Measurements from ENCODE around the gene POLQ. TPM values are rescaled to one million over a fixed set of nuclear protein-coding genes. Genes with fewer than 3 reads are reported as not detected.

The POLQ gene
- total and polyA plus RNA-seq, 10 of the 15 experiments (the other 5 are each of a cell fraction or from before 2014, with no cell fraction given) = 3.3 to 22.4 (median 15.9) TPM

DNA sequence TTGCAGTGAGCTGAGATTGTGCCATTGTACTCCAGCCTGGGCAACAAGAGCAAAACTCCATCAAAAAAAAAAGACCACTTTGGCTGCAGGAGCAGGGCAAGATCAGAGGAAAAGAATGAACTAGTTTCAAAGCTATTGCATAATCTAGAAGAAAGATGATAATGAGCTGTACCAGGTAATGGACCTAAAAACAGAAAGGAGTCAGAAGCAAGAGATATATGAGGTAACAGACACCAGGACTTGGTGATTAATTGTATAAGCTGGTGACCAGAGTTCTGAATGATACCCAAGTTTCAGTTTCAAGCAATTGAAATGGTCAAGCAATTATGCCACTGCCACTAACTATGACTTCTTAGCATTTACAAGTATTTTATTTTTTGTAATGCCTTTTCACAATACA lies 2.9 kb downstream of the POLQ start:
- H3K4me3 ChIP-seq = no peak overlapping the region

More for the DNA sequence above, 2.9 kb downstream of the POLQ start:
- RAD21 ChIA-PET (ENCODE audit: unreplicated experiment) = interaction anchor here (1.0 kb wide), 1 partner anchor 715 kb away, joined by 3 read pairs; no protein-coding TSS in a partner anchor
- CTCF ChIA-PET = interaction anchor here (1.2 kb wide), 1 partner anchor 765 kb away, joined by 4 read pairs; no protein-coding TSS in a partner anchor
- Histone ChIP-seq H3K79me2 (ENCODE audit: control insufficient read depth, insufficient read depth, low read length) (peaks cover 42% of the 10 kb centered on the region), H3K4me1 (ENCODE audit: control insufficient read depth, insufficient read depth, low read length) (peaks cover 8% of the 10 kb centered on the region; the same call in 1 of the 2 replicates), H3K27ac (ENCODE audit: control insufficient read depth, insufficient read depth) (no peak overlapping the region), H3K9me3 (replicated peaks; ENCODE audit: control insufficient read depth, insufficient read depth, low read length) (no peaks in the 10 kb centered on the region), H3K4me2 (ENCODE audit: control insufficient read depth, insufficient read depth) (no peak overlapping the region), H3K9ac (ENCODE audit: control insufficient read depth, insufficient read depth, low read length) (no peak overlapping the region), H3K27me3 (replicated peaks in 1 of 2; ENCODE audit: control insufficient read depth in 2 of 2, insufficient read depth in 2 of 2, low read length in 1 of 2) (no peaks in the 10 kb centered on the region), H3K36me3 (ENCODE audit: control insufficient read depth in 2 of 2, insufficient read depth in 2 of 2, low read length in 1 of 2) (peaks cover 0 to 8% of the 10 kb centered on the region in 2 experiments; a peak in 1 of 4 replicates), H2AFZ (ENCODE audit: control insufficient read depth, low read depth, low read length) (no peak overlapping the region), H4K20me1 (ENCODE audit: control insufficient read depth, insufficient read depth) (no peaks in the 10 kb centered on the region)
- intact Hi-C loops (cut with micrococcal nuclease; ENCODE audit: unreplicated experiment) = loop anchor here (10.0 kb wide), 2 partner anchors 332 to 842 kb away; partner anchors contain the start of genes FAM162A and MIX23
- TF ChIP-seq TBL1XR1 (IDR thresholded peaks at IDR 0.05; ENCODE audit: low read depth, low read length) = no peak
- TF ChIP-seq CEBPZ (IDR thresholded peaks at IDR 0.05; ENCODE audit: low read depth, low read length) = no peak
- TF ChIP-seq, protein P1, sequence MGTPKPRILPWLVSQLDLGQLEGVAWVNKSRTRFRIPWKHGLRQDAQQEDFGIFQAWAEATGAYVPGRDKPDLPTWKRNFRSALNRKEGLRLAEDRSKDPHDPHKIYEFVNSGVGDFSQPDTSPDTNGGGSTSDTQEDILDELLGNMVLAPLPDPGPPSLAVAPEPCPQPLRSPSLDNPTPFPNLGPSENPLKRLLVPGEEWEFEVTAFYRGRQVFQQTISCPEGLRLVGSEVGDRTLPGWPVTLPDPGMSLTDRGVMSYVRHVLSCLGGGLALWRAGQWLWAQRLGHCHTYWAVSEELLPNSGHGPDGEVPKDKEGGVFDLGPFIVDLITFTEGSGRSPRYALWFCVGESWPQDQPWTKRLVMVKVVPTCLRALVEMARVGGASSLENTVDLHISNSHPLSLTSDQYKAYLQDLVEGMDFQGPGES (IDR thresholded peaks at IDR 0.05) = no peak
- TF ChIP-seq PKNOX1 (IDR thresholded peaks at IDR 0.05) = peak; percentile 66; the same call in 1 of the 2 replicates
- no peak for DNase-seq (ENCODE audit: low read depth, low spot score)
- FAIRE-seq = no peak
- POLR2A ChIA-PET = no interaction called here
- in situ Hi-C loops (cut with MboI) = loop anchor here (10.0 kb wide), 2 partner anchors 812 to 992 kb away; no protein-coding TSS in a partner anchor
- BruUV-seq (replicated peaks) = no TSS peak
- SMC1A ChIA-PET (ENCODE audit: uncharacterized antibody, unreplicated experiment) = interaction anchor here (0.6 kb wide), 1 partner anchor 688 kb away, joined by 3 read pairs; no protein-coding TSS in a partner anchor
- ATAC-seq = peak; percentile 55

All from GM12878 (cell line).